GM12875 (cell line): ENCODE data around the gene NEUROD1.
A peak's percentile ranks its signal among the peaks of the same experiment; 100 is the strongest.
"Not testable (repeated sequence)": the region's sequence is repeated elsewhere in the genome, so short reads cannot be mapped to it uniquely, and the experiment has no call there.

ENCODE experiments used
- H3K4me3 ChIP-seq: one replicate; pipeline ENCODE4 v1.5.1; 2011; ENCODE audit warnings: low read depth, low read length, control low read depth
- CTCF ChIP-seq: IDR thresholded peaks from 2 replicates; pipeline ENCODE4 v1.5.1; 2011; ENCODE audit warnings: low read depth, mild to moderate bottlenecking, control low read depth, inconsistent platforms, low read length, moderate library complexity, borderline replicate concordance; ENCODE audit not compliant: insufficient read depth

Gene NEUROD1

GRCh38 chr2:181680055-181680936, at the start of gene NEUROD1:
TSS of gene NEUROD1 (minus strand) at chr2:181680517. CDS start at chr2:181678860, 1,657 bp downstream.
- H3K4me3 ChIP-seq, result no peak within 1 kb of the TSS
- TF ChIP-seq CTCF, result no peak

- TF ChIP-seq CTCF, result no peak
- H3K4me3 ChIP-seq, result no peak overlapping the region
Observed at GRCh38 chr2:181725476-181725875, 45.2 kb upstream of the NEUROD1 start.

- H3K4me3 ChIP-seq, result no peak overlapping the region
- TF ChIP-seq CTCF, result no peak
Observed at GRCh38 chr2:181724662-181725061, 44.3 kb upstream of the NEUROD1 start.

- TF ChIP-seq CTCF, result no peak
Observed at GRCh38 chr2:181723731-181724130, 43.4 kb upstream of the NEUROD1 start.

GRCh38 chr2:181715033-181715630, 34.8 kb upstream of the NEUROD1 start:
- peak; percentile 58; the same call in 1 of the 2 replicates for TF ChIP-seq CTCF

More at GRCh38 chr2:181723731-181724130, 43.4 kb upstream of the NEUROD1 start:
- H3K4me3 ChIP-seq, result no peak overlapping the region

GRCh38 chr2:181711051-181711450, 30.7 kb upstream of the NEUROD1 start:
- H3K4me3 ChIP-seq, result not testable (repeated sequence)

More at GRCh38 chr2:181715033-181715630, 34.8 kb upstream of the NEUROD1 start:
- no peak overlapping the region for H3K4me3 ChIP-seq

- H3K4me3 ChIP-seq, result not testable (repeated sequence)
Observed at GRCh38 chr2:181702519-181702918, 22.2 kb upstream of the NEUROD1 start.

- TF ChIP-seq CTCF, result no peak
- H3K4me3 ChIP-seq, result no peak overlapping the region
Observed at GRCh38 chr2:181698223-181698622, 17.9 kb upstream of the NEUROD1 start.
